HepG2 (cell line): ENCODE measurements around the gene VARS1.

ENCODE experiments used
- AKAP8 ChIP-seq: sonication (generic); formaldehyde crosslinking; IDR thresholded peaks from 2 replicates; pipeline ENCODE4 v1.5.1; 2020; ENCODE audit warnings: mild to moderate bottlenecking, missing genetic modification reagents
- FOXJ3 ChIP-seq: sonication (generic); formaldehyde crosslinking; IDR thresholded peaks from 2 replicates; pipeline ENCODE4 v1.4.0; 2020; ENCODE audit warnings: missing genetic modification reagents, mild to moderate bottlenecking, borderline replicate concordance
- HDAC2 ChIP-seq: sonication (generic); formaldehyde crosslinking; IDR thresholded peaks from 2 replicates; pipeline ENCODE4 v1.4.0; 2020; ENCODE audit warnings: missing genetic modification reagents
- KDM1A ChIP-seq: IDR thresholded peaks from 2 replicates; pipeline ENCODE4 v1.6.1; 2016; ENCODE audit warnings: missing compliant biosample characterization
- MIXL1 ChIP-seq: IDR thresholded peaks from 2 replicates; pipeline ENCODE4 v1.6.1; 2016
- RXRB ChIP-seq: IDR thresholded peaks from 2 replicates; pipeline ENCODE4 v1.6.1; 2016; ENCODE audit warnings: borderline replicate concordance, missing genetic modification reagents, missing compliant biosample characterization
- SRF ChIP-seq: IDR thresholded peaks from 2 replicates; pipeline ENCODE4 v1.6.1; 2011; ENCODE audit warnings: mild to moderate bottlenecking, low read depth, low read length, moderate library complexity
- TCF7 ChIP-seq: sonication (generic); IDR thresholded peaks from 2 replicates; pipeline ENCODE4 v1.6.1; 2016; ENCODE audit warnings: antibody characterized with exemption, low read depth
- U2AF2 ChIP-seq: fragments of 200-400 bp; formaldehyde crosslinking; IDR thresholded peaks from 2 replicates; pipeline ENCODE4 v1.6.1; 2017; ENCODE audit warnings: low read depth, mild to moderate bottlenecking, low read length
- ZNF232 ChIP-seq: sonication (generic); formaldehyde crosslinking; IDR thresholded peaks from 2 replicates; pipeline ENCODE4 v1.4.0; 2020; ENCODE audit warnings: missing genetic modification reagents, borderline replicate concordance
- ZNF33B ChIP-seq: sonication (generic); formaldehyde crosslinking; IDR thresholded peaks from 2 replicates; pipeline ENCODE4 v1.5.1; 2020; ENCODE audit warnings: mild to moderate bottlenecking, missing genetic modification reagents
- ZNF580 ChIP-seq: IDR thresholded peaks from 2 replicates; pipeline ENCODE4 v1.6.1; 2016; ENCODE audit warnings: low read depth, borderline replicate concordance

GRCh38 chr6:31768363-31769257 is 26.9 kb downstream of the VARS1 start:
- TF ChIP-seq U2AF2 = no peak
- TF ChIP-seq KDM1A (CRISPR knock-in tag) = no peak
- no peak for TF ChIP-seq ZNF580 (CRISPR knock-in tag)
- TF ChIP-seq HDAC2 (CRISPR knock-in tag) = no peak
- no peak for TF ChIP-seq FOXJ3 (CRISPR knock-in tag)
- TF ChIP-seq SRF = no peak
- TF ChIP-seq RXRB (CRISPR knock-in tag) = no peak
- no peak for TF ChIP-seq ZNF33B (CRISPR knock-in tag)
- no peak for TF ChIP-seq TCF7
- no peak for TF ChIP-seq ZNF232 (CRISPR knock-in tag)
- TF ChIP-seq MIXL1 (CRISPR knock-in tag) = no peak
- no peak for TF ChIP-seq AKAP8
